ENCODE results near the gene SERF2.
"Not testable (repeated sequence)": the region's sequence is repeated elsewhere in the genome, so short reads cannot be mapped to it uniquely, and the experiment has no call there.

Gene SERF2

DNA sequence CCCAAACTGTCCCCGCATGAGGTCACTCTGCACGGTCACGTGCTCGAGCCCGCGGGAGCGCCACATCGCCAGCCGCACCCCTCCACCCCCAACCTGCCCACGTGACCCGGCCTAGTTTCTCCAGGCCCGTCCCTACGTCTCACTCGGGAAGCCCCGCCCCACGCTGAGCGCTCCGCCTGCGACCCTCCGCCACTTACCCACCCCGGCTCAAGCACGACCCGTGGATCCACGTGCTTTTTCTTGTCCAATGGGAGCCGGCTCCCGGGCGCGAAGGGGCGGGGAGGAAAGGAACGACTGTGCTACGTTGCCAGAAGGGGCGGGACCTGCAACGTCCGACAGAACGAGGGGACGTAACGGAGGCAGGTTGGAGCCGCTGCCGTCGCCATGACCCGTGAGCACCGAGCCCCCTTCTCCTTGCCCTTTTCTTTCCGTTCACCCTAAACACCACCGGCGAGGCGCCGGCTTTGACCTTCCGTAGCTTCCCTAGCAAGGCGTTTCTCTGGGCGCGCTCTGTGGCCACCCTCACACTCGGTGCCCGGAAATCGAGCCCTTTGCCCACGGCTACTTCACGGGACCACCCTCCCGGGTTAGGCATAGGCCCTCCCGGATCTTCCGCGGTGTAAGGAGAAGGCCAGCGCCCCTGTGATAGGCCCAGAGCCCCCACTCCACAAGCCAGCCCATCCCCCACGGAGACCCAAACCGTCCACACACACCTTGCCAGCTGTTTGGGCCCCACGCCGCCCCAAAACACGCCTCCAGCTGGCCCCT, at the start of gene SERF2:
Gene SERF2, plus strand, starts transcription at position 328 of the 768 bp plus-strand sequence. Its CDS starts 57 bp downstream, at position 385.
- H3K9me3 ChIP-seq (ENCODE audit: insufficient read depth, low read depth, low read length) = no peaks in the 10 kb centered on the region
- H3K36me3 ChIP-seq (ENCODE audit: insufficient read depth, low read depth, low read length) = peaks cover 39% of the 10 kb centered on the region
- peak within 1 kb of the TSS; percentile 99 for H3K27ac ChIP-seq (ENCODE audit: low read length)
- no peaks in the 10 kb centered on the region for H3K27me3 ChIP-seq (ENCODE audit: insufficient read depth, low read length)
- peak within 1 kb of the TSS; percentile 99 for H3K4me3 ChIP-seq (ENCODE audit: low read length)
- H3K9ac ChIP-seq (ENCODE audit: low read depth, low read length) = peak within 1 kb of the TSS; percentile 100
- peaks cover 33% of the 10 kb centered on the region for H3K4me1 ChIP-seq (ENCODE audit: insufficient read depth, low read length)

- Histone ChIP-seq H3K27ac (ENCODE audit: low read length) (peak within 1 kb of the TSS; percentile 84), H3K9ac (ENCODE audit: low read depth, low read length) (peak within 1 kb of the TSS; percentile 96), H3K4me3 (ENCODE audit: low read length) (peak within 1 kb of the TSS; percentile 84)
- not testable (repeated sequence) for H3K36me3 ChIP-seq (ENCODE audit: insufficient read depth, low read depth, low read length); H3K9me3 ChIP-seq (ENCODE audit: insufficient read depth, low read depth, low read length); H3K4me1 ChIP-seq (ENCODE audit: insufficient read depth, low read length); H3K27me3 ChIP-seq (ENCODE audit: insufficient read depth, low read length)
Observed at GRCh38 chr15:43746245-43746902, 45.7 kb upstream of the SERF2 start, which contains the start of gene PDIA3. TSS of gene PDIA3 (plus strand) at chr15:43746438. CDS start at chr15:43746540, 102 bp downstream.

GRCh38 chr15:43746903-43747309, 45.2 kb upstream of the SERF2 start:
- not testable (repeated sequence) for H3K9me3 ChIP-seq (ENCODE audit: insufficient read depth, low read depth, low read length); H3K4me1 ChIP-seq (ENCODE audit: insufficient read depth, low read length); H3K27me3 ChIP-seq (ENCODE audit: insufficient read depth, low read length)
- Histone ChIP-seq H3K36me3 (ENCODE audit: insufficient read depth, low read depth, low read length) (peaks cover 13% of the 10 kb centered on the region), H3K9ac (ENCODE audit: low read depth, low read length) (peak overlapping the region; percentile 96), H3K27ac (ENCODE audit: low read length) (peak overlapping the region; percentile 84), H3K4me3 (ENCODE audit: low read length) (peak overlapping the region; percentile 84)

GRCh38 chr15:43748376-43748775, 43.7 kb upstream of the SERF2 start:
- Histone ChIP-seq H3K4me3 (ENCODE audit: low read length) (peak overlapping the region; percentile 84; the same call in 1 of the 2 replicates), H3K4me1 (ENCODE audit: insufficient read depth, low read length) (no peaks in the 10 kb centered on the region), H3K27me3 (ENCODE audit: insufficient read depth, low read length) (no peaks in the 10 kb centered on the region), H3K9me3 (ENCODE audit: insufficient read depth, low read depth, low read length) (no peaks in the 10 kb centered on the region), H3K27ac (ENCODE audit: low read length) (no peak overlapping the region), H3K36me3 (ENCODE audit: insufficient read depth, low read depth, low read length) (peaks cover 27% of the 10 kb centered on the region), H3K9ac (ENCODE audit: low read depth, low read length) (peak overlapping the region; percentile 56; the same call in 1 of the 2 replicates)

- Histone ChIP-seq H3K9ac (ENCODE audit: low read depth, low read length) (no peak overlapping the region), H3K4me1 (ENCODE audit: insufficient read depth, low read length) (no peaks in the 10 kb centered on the region), H3K9me3 (ENCODE audit: insufficient read depth, low read depth, low read length) (no peaks in the 10 kb centered on the region), H3K27ac (ENCODE audit: low read length) (no peak overlapping the region), H3K4me3 (ENCODE audit: low read length) (no peak overlapping the region), H3K36me3 (ENCODE audit: insufficient read depth, low read depth, low read length) (peaks cover 42% of the 10 kb centered on the region), H3K27me3 (ENCODE audit: insufficient read depth, low read length) (no peaks in the 10 kb centered on the region)
Observed at GRCh38 chr15:43749690-43750345, 42.3 kb upstream of the SERF2 start.

- no peaks in the 10 kb centered on the region for H3K27me3 ChIP-seq (ENCODE audit: insufficient read depth, low read length)
- H3K27ac ChIP-seq (ENCODE audit: low read length) = no peak overlapping the region
- H3K9ac ChIP-seq (ENCODE audit: low read depth, low read length) = no peak overlapping the region
- H3K36me3 ChIP-seq (ENCODE audit: insufficient read depth, low read depth, low read length) = peaks cover 63% of the 10 kb centered on the region
- no peaks in the 10 kb centered on the region for H3K4me1 ChIP-seq (ENCODE audit: insufficient read depth, low read length)
- H3K9me3 ChIP-seq (ENCODE audit: insufficient read depth, low read depth, low read length) = no peaks in the 10 kb centered on the region
- H3K4me3 ChIP-seq (ENCODE audit: low read length) = no peak overlapping the region
Observed at GRCh38 chr15:43751885-43752284, 40.2 kb upstream of the SERF2 start.

- H3K27me3 ChIP-seq (ENCODE audit: insufficient read depth, low read length) = no peaks in the 10 kb centered on the region
- H3K4me3 ChIP-seq (ENCODE audit: low read length) = no peak overlapping the region
- no peak overlapping the region for H3K27ac ChIP-seq (ENCODE audit: low read length)
- no peaks in the 10 kb centered on the region for H3K9me3 ChIP-seq (ENCODE audit: insufficient read depth, low read depth, low read length)
- H3K36me3 ChIP-seq (ENCODE audit: insufficient read depth, low read depth, low read length) = peaks cover 96% of the 10 kb centered on the region
- no peak overlapping the region for H3K9ac ChIP-seq (ENCODE audit: low read depth, low read length)
- H3K4me1 ChIP-seq (ENCODE audit: insufficient read depth, low read length) = no peaks in the 10 kb centered on the region
Observed at GRCh38 chr15:43762824-43763223, 29.3 kb upstream of the SERF2 start.

GRCh38 chr15:43763819-43764446, 28.2 kb upstream of the SERF2 start:
- Histone ChIP-seq H3K27me3 (ENCODE audit: insufficient read depth, low read length) (no peaks in the 10 kb centered on the region), H3K27ac (ENCODE audit: low read length) (no peak overlapping the region), H3K36me3 (ENCODE audit: insufficient read depth, low read depth, low read length) (peaks cover 97% of the 10 kb centered on the region), H3K4me1 (ENCODE audit: insufficient read depth, low read length) (no peaks in the 10 kb centered on the region), H3K9me3 (ENCODE audit: insufficient read depth, low read depth, low read length) (no peaks in the 10 kb centered on the region), H3K4me3 (ENCODE audit: low read length) (no peak overlapping the region), H3K9ac (ENCODE audit: low read depth, low read length) (no peak overlapping the region)

GRCh38 chr15:43769584-43770228, 22.4 kb upstream of the SERF2 start:
- Histone ChIP-seq H3K9ac (ENCODE audit: low read depth, low read length) (no peak overlapping the region), H3K27ac (ENCODE audit: low read length) (no peak overlapping the region), H3K27me3 (ENCODE audit: insufficient read depth, low read length) (no peaks in the 10 kb centered on the region), H3K4me3 (ENCODE audit: low read length) (no peak overlapping the region), H3K4me1 (ENCODE audit: insufficient read depth, low read length) (no peaks in the 10 kb centered on the region), H3K36me3 (ENCODE audit: insufficient read depth, low read depth, low read length) (peaks cover 97% of the 10 kb centered on the region), H3K9me3 (ENCODE audit: insufficient read depth, low read depth, low read length) (no peaks in the 10 kb centered on the region)

GRCh38 chr15:43771816-43772215, 20.3 kb upstream of the SERF2 start:
- H3K9ac ChIP-seq (ENCODE audit: low read depth, low read length) = no peak overlapping the region
- H3K4me1 ChIP-seq (ENCODE audit: insufficient read depth, low read length) = peaks cover 6% of the 10 kb centered on the region; the same call in 1 of the 2 replicates
- no peak overlapping the region for H3K27ac ChIP-seq (ENCODE audit: low read length)
- H3K9me3 ChIP-seq (ENCODE audit: insufficient read depth, low read depth, low read length) = no peaks in the 10 kb centered on the region
- peaks cover 5% of the 10 kb centered on the region; the same call in 1 of the 2 replicates for H3K27me3 ChIP-seq (ENCODE audit: insufficient read depth, low read length)
- no peak overlapping the region for H3K4me3 ChIP-seq (ENCODE audit: low read length)
- peaks cover 76% of the 10 kb centered on the region for H3K36me3 ChIP-seq (ENCODE audit: insufficient read depth, low read depth, low read length)

GRCh38 chr15:43772624-43773023, 19.5 kb upstream of the SERF2 start:
- no peaks in the 10 kb centered on the region for H3K9me3 ChIP-seq (ENCODE audit: insufficient read depth, low read depth, low read length)
- H3K27ac ChIP-seq (ENCODE audit: low read length) = no peak overlapping the region
- no peak overlapping the region for H3K4me3 ChIP-seq (ENCODE audit: low read length)
- H3K27me3 ChIP-seq (ENCODE audit: insufficient read depth, low read length) = peaks cover 5% of the 10 kb centered on the region; the same call in 1 of the 2 replicates
- H3K36me3 ChIP-seq (ENCODE audit: insufficient read depth, low read depth, low read length) = peaks cover 68% of the 10 kb centered on the region
- H3K9ac ChIP-seq (ENCODE audit: low read depth, low read length) = no peak overlapping the region
- peaks cover 6% of the 10 kb centered on the region; the same call in 1 of the 2 replicates for H3K4me1 ChIP-seq (ENCODE audit: insufficient read depth, low read length)
